HepG2 (cell line): ENCODE measurements around the gene CCDC6. TPM values are rescaled to one million over a fixed set of nuclear protein-coding genes. Genes with fewer than 3 reads are reported as not detected.

Experiments
- polyA plus RNA-seq, 8 experiments: library from polyadenylated mRNA; depleted of rRNA in 3 of 8; stranded (reverse) in 7 of 8; unstranded in 1 of 8; fragments of >200 nt; fragmentation: Illumina TruSeq in 4 of 8; extraction: Trizol in 4 of 8; gene quantifications; 2 replicates each; pipeline versions ENCODE4 v1.2.1 to v1.2.3, GENCODE V29; 2011 to 2016; ENCODE audit warnings: low read depth in 4 of 8, missing spikeins in 1 of 8, mixed read lengths in 1 of 8; ENCODE audit not compliant: insufficient read depth in 1 of 8
- total RNA-seq, 5 experiments: library from RNA; depleted of rRNA; stranded (reverse); fragments of >200 nt; fragmentation: Illumina TruSeq; extraction: Trizol; gene quantifications; 2 replicates each; pipeline ENCODE4 v1.2.3, GENCODE V29; 2016; ENCODE audit warnings: low read depth in 1 of 5

CCDC6 gene
- total and polyA plus RNA-seq, 2 of the 13 experiments (the other 11 are each of a cell fraction or from before 2014, with no cell fraction given) = 17.9 to 18.3 TPM

Other genes starting within 250 kb of the CCDC6 start
- gene SLC16A9, start 196.7 kb downstream of the CCDC6 start, total RNA-seq (2016; rRNA removed; fragmentation: Illumina TruSeq; extraction: Trizol) = 0.07 and 0.09 TPM in 2 replicates
- gene SLC16A9, start 196.7 kb downstream of the CCDC6 start, polyA plus RNA-seq (2011; rRNA removed) = 0.01 and 0.08 TPM in 2 replicates
- not detected in 2 replicates for gene MRLN, start 153.1 kb downstream of the CCDC6 start, total RNA-seq (2016; rRNA removed; fragmentation: Illumina TruSeq; extraction: Trizol)
- gene MRLN, start 153.1 kb downstream of the CCDC6 start, polyA plus RNA-seq (2011; rRNA removed) = not detected in 2 replicates